ENCODE results near the gene TARS3.

GRCh38 chr15:101642361-101642760, 81.9 kb downstream of the TARS3 start:
- TF ChIP-seq CTCF (conservative IDR thresholded peaks at IDR 0.05; ENCODE audit: low read length) (0 out of 2 replicates have a peak, but pooled peaks have one; percentile 9), EZH2phosphoT487 (IDR thresholded peaks at IDR 0.05; ENCODE audit: borderline replicate concordance) (no peak)
